ENCODE measurements around the gene CHCHD1. TPM values are rescaled to one million over a fixed set of nuclear protein-coding genes. Genes with fewer than 3 reads are reported as not detected.

CHCHD1 gene
- polyA plus RNA-seq, 2 of the 4 experiments (the other 2 are of a cell fraction): 75.4 to 80.6 TPM

GRCh38 chr10:73824146-73824725, 42.4 kb downstream of the CHCHD1 start (continued):
- TF ChIP-seq NPAS2 (CRISPR knock-in tag; IDR thresholded peaks at IDR 0.05; ENCODE audit: borderline replicate concordance) (no peak), CBX2 (IDR thresholded peaks at IDR 0.05; ENCODE audit: borderline replicate concordance, low read depth) (no peak), MAFK (IDR thresholded peaks at IDR 0.05; ENCODE audit: partially characterized antibody) (no peak)

GRCh38 chr10:73827346-73828089, 45.7 kb downstream of the CHCHD1 start:
- Histone ChIP-seq H3K4me1 (0 out of 3 replicates have a peak, but pooled peaks cover 3% of the 10 kb centered on the region), H3K9me3 (no peaks in the 10 kb centered on the region), H3K27ac (no peak overlapping the region), H3K4me3 (no peak overlapping the region), H3K4me2 (no peak overlapping the region)
- ChIA-PET CTCF (interaction anchor here (1.0 to 2.0 kb wide), 6 partner anchors 9 to 113 kb away, joined by 3 to 5 read pairs (median 4); no protein-coding TSS in a partner anchor), POLR2A (no interaction called here)
- no peak for FAIRE-seq
- TF ChIP-seq CBX8 (IDR thresholded peaks at IDR 0.05) (no peak), SREBF2 (IDR thresholded peaks at IDR 0.05) (no peak), HEYL (CRISPR knock-in tag; IDR thresholded peaks at IDR 0.05) (no peak), EHF (CRISPR knock-in tag; IDR thresholded peaks at IDR 0.05) (no peak), CEBPB (IDR thresholded peaks at IDR 0.05) (no peak), POLR2AphosphoS2 (conservative IDR thresholded peaks at IDR 0.05; ENCODE audit: low read length) (no peak), ATOH8 (CRISPR knock-in tag; IDR thresholded peaks at IDR 0.05; ENCODE audit: low read depth) (no peak), BCL3 (IDR thresholded peaks at IDR 0.05) (no peak), HOXA7 (CRISPR knock-in tag; IDR thresholded peaks at IDR 0.05) (no peak), FOSL2 (IDR thresholded peaks at IDR 0.05) (no peak), FOSL2 (CRISPR knock-in tag; IDR thresholded peaks at IDR 0.05) (no peak)
- no peak for DNase-seq (ENCODE audit: low read depth in 1 of 2, low spot score in 1 of 2)
- 85% methylated on average over 19 of the region's 19 CpGs for WGBS (ENCODE audit: missing lambda C conversion rate)
- no peak; a peak in 1 of 6 replicates for ATAC-seq

- no peaks in the 10 kb centered on the region for H3K9me3 ChIP-seq
- DNase-seq (ENCODE audit: low read depth in 1 of 2, low spot score in 1 of 2) (no peak), ATAC-seq (no peak; a peak in 1 of 6 replicates), FAIRE-seq (no peak)
- H3K4me2 ChIP-seq: no peak overlapping the region
- TF ChIP-seq HOXB5 (CRISPR knock-in tag; IDR thresholded peaks at IDR 0.05) (no peak), ZFP36 (IDR thresholded peaks at IDR 0.05; ENCODE audit: borderline replicate concordance, partially characterized antibody) (no peak), SMC3 (IDR thresholded peaks at IDR 0.05) (no peak), RAD21 (conservative IDR thresholded peaks at IDR 0.05 in 1 of 2, IDR thresholded peaks at IDR 0.05 in 1 of 2) (no peak), SREBF2 (IDR thresholded peaks at IDR 0.05) (no peak), BHLHE40 (IDR thresholded peaks at IDR 0.05; ENCODE audit: low read depth, low read length) (no peak), E2F6 (IDR thresholded peaks at IDR 0.05; ENCODE audit: borderline replicate concordance, low read depth) (no peak), KDM1A (IDR thresholded peaks at IDR 0.05; ENCODE audit: low read depth) (no peak), ELK1 (IDR thresholded peaks at IDR 0.05; ENCODE audit: low read depth, low read length) (no peak), FOSL2 (IDR thresholded peaks at IDR 0.05) (no peak), FOSL2 (CRISPR knock-in tag; IDR thresholded peaks at IDR 0.05) (no peak), KDM5A (IDR thresholded peaks at IDR 0.05) (no peak), TP53 (CRISPR knock-in tag; IDR thresholded peaks at IDR 0.05) (no peak), PHF8 (IDR thresholded peaks at IDR 0.05; ENCODE audit: borderline replicate concordance, low read depth) (no peak), RNF2 (IDR thresholded peaks at IDR 0.05; ENCODE audit: borderline replicate concordance, low read depth) (no peak), MAZ (IDR thresholded peaks at IDR 0.05; ENCODE audit: borderline replicate concordance, low read depth, low read length) (no peak), JUN (IDR thresholded peaks at IDR 0.05) (no peak), TFCP2L1 (CRISPR knock-in tag; IDR thresholded peaks at IDR 0.05) (no peak), BCL3 (IDR thresholded peaks at IDR 0.05) (no peak)
- H3K4me1 ChIP-seq: 0 out of 3 replicates have a peak, but pooled peaks cover 3% of the 10 kb centered on the region
- no peak overlapping the region for H3K4me3 ChIP-seq
- POLR2A ChIA-PET: no interaction called here
- WGBS (ENCODE audit: missing lambda C conversion rate): 93% methylated on average over 6 of the region's 6 CpGs
- no peak overlapping the region for H3K27ac ChIP-seq
- CTCF ChIA-PET: interaction anchor here (0.6 to 2.0 kb wide), 6 partner anchors 19 to 1224 kb away, joined by 3 to 5 read pairs (median 4); no protein-coding TSS in a partner anchor
Observed at GRCh38 chr10:73828161-73828560, 46.3 kb downstream of the CHCHD1 start.

All from A549 (cell line).